Dedifferentiated amniotic fluid mesenchymal stem cell (primary cell): ENCODE data around the gene BBS5.

Experiments
- DNase-seq: peaks from one replicate; pipeline ENCODE4 v3.0.0-alpha.2; 2016; ENCODE audit errors: extremely low spot score

Gene BBS5

DNA sequence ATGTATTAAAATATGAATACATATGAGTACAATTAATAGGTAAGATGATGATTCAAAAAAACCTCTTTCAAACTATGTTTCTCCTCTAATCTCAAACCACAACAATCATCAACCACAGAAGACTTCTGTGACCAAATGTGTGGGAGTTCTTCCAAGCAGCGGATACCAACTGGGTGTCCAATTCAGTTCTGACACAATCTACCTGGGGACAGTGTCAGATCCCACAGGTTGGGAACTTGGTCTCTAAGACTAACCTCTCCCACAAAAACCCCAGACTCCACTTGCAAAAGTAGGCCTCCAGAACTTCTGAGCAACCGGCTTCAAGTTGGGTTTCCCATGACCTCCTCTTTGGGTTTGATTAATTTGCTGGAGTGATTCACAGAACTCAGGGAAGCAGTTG lies 67.5 kb downstream of the BBS5 start:
- no peak for DNase-seq
